SIG-M5 treated with dmso at 0.1 percent for 504 hours (cell line): ENCODE measurements around the gene CST7.
"Not testable (repeated sequence)": the region's sequence is repeated elsewhere in the genome, so short reads cannot be mapped to it uniquely, and the experiment has no call there.

Experiments used
- DNase-seq: peaks from one replicate; lab custom pipeline; 2025; ENCODE audit not compliant: unreplicated experiment; lab: John Stamatoyannopoulos, UW

The CST7 gene

GRCh38 chr20:24999568-24999967, 50.5 kb downstream of the CST7 start:
- DNase-seq = no peak

- DNase-seq = peak; percentile 77
Observed at GRCh38 chr20:25000268-25000801, 51.3 kb downstream of the CST7 start.

- not testable (repeated sequence) for DNase-seq
Observed at GRCh38 chr20:25001323-25001722, 52.3 kb downstream of the CST7 start.

- no peak for DNase-seq
Observed at GRCh38 chr20:25003002-25003401, 53.9 kb downstream of the CST7 start.

- peak; percentile 11 for DNase-seq
Observed at GRCh38 chr20:25005220-25005619, 56.2 kb downstream of the CST7 start.

GRCh38 chr20:25005661-25006060, 56.6 kb downstream of the CST7 start:
- DNase-seq = no peak

GRCh38 chr20:25006431-25007167, 57.5 kb downstream of the CST7 start:
- DNase-seq = no peak

GRCh38 chr20:25007491-25008305, 58.6 kb downstream of the CST7 start:
- no peak for DNase-seq

GRCh38 chr20:25008388-25009217, 59.5 kb downstream of the CST7 start:
- DNase-seq = no peak
